HG03045 (cell line): ENCODE measurements around the gene KRT36.

Experiments
- ATAC-seq: cut with Tn5 transposase; IDR thresholded peaks from one replicate; pipeline ENCODE4 v1.9.1; 2021; ENCODE audit warnings: mild to moderate bottlenecking, moderate library complexity; ENCODE audit not compliant: unreplicated experiment

KRT36 gene

GRCh38 chr17:41504246-41504977 lies 14.7 kb upstream of the KRT36 start:
- ATAC-seq = no peak

GRCh38 chr17:41503202-41503601 lies 13.5 kb upstream of the KRT36 start:
- ATAC-seq = no peak

GRCh38 chr17:41500131-41500911 lies 10.6 kb upstream of the KRT36 start:
- no peak for ATAC-seq

- no peak for ATAC-seq
These were observed 10.0 kb upstream of the KRT36 start for GRCh38 chr17:41499714-41500113.

- no peak for ATAC-seq
These were observed 8.6 kb upstream of the KRT36 start for GRCh38 chr17:41498276-41498675.

GRCh38 chr17:41496803-41497484 lies 7.2 kb upstream of the KRT36 start:
- ATAC-seq = no peak

- ATAC-seq = no peak
These were observed 4.8 kb upstream of the KRT36 start for GRCh38 chr17:41494524-41494923.

GRCh38 chr17:41492771-41493170 lies 3.1 kb upstream of the KRT36 start:
- ATAC-seq = no peak

GRCh38 chr17:41492351-41492750 lies 2.6 kb upstream of the KRT36 start:
- ATAC-seq = no peak

GRCh38 chr17:41491476-41491875 lies 1.8 kb upstream of the KRT36 start:
- no peak for ATAC-seq

- ATAC-seq = no peak
These were observed 585 bp upstream of the KRT36 start for GRCh38 chr17:41490000-41490990.

- no peak for ATAC-seq
These were observed 2.7 kb downstream of the KRT36 start for GRCh38 chr17:41486809-41487530.

GRCh38 chr17:41486316-41486715 lies 3.4 kb downstream of the KRT36 start:
- no peak for ATAC-seq

GRCh38 chr17:41484920-41485904 lies 4.5 kb downstream of the KRT36 start:
- no peak for ATAC-seq

- ATAC-seq = no peak
These were observed 5.5 kb downstream of the KRT36 start for GRCh38 chr17:41483991-41484826.

- ATAC-seq = no peak
These were observed 6.2 kb downstream of the KRT36 start for GRCh38 chr17:41483531-41483930.

GRCh38 chr17:41481036-41481435 lies 8.7 kb downstream of the KRT36 start, which contains the start of gene KRT35:
KRT35 (minus strand) TSS chr17:41481151; CDS start chr17:41481097, 54 bp downstream.
- no peak for ATAC-seq

- no peak for ATAC-seq
These were observed 9.1 kb downstream of the KRT36 start for GRCh38 chr17:41480581-41480980.
